GM23338 (cell line): ENCODE data around the gene ORAI2.
A peak's percentile ranks its signal among the peaks of the same experiment; 100 is the strongest.

Experiments
- EZH2 ChIP-seq: fragments of 200-600 bp; sonication (generic); IDR thresholded peaks from one replicate; pipeline ENCODE4 v1.8.0; 2017; ENCODE audit warnings: antibody characterized with exemption, mild to moderate bottlenecking, low read depth; ENCODE audit not compliant: unreplicated experiment
- JUNB ChIP-seq: IDR thresholded peaks from one replicate; pipeline ENCODE4 v1.6.1; 2016; ENCODE audit warnings: antibody characterized with exemption; ENCODE audit not compliant: unreplicated experiment
- POLR2AphosphoS5 ChIP-seq: IDR thresholded peaks from 2 replicates; pipeline ENCODE4 v1.6.1; 2016; ENCODE audit warnings: antibody characterized with exemption, low read depth
- TF ChIP-seq, protein P1 (sequence below), 2 experiments: fragments of 200-600 bp in 1 of 2; sonication (generic) in 1 of 2; conservative IDR thresholded peaks; 2 replicates each; pipeline versions ENCODE4 v1.5.1 to v1.6.1; 2016 to 2017; ENCODE audit warnings: antibody characterized with exemption in 2 of 2, low read depth in 2 of 2, mild to moderate bottlenecking in 2 of 2, moderate library complexity in 1 of 2

DNA sequence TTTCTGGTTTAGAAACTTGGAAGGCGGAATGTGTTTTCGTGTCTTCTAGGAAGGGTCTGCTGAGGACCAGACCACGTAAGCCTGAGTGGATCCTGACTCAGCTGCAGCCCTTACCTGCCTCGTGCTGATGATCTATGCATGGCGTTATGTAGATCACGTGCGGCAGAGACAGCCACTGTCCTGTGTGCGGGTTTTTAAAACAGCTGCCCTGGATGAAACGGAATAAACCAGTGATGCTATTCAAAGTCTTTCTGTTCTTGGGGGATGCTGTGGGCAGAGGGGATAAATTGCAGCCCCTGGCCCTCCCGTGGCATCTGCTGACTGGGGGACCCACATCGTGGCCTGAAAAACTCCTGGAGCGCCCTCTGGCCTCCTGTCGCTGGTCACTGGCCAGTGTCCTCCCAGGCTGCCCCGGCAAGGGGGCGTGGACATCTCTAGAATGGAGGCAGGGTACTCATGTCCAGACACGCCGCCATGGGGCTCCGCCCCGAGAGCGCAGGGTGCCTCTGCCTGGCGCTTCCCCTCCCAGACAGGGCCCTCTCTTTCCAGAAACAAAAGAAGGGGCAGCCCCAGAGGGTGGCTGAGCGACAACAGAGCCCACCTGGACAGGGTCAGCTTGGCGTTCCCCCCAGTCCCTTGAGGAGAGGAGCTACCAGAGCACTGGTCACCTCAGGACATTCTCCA, 18.1 kb downstream of the ORAI2 start:
- TF ChIP-seq EZH2 (no peak), JUNB (no peak), POLR2AphosphoS5 (no peak; the same call in none of the 2 replicates)
- TF ChIP-seq, protein P1, sequence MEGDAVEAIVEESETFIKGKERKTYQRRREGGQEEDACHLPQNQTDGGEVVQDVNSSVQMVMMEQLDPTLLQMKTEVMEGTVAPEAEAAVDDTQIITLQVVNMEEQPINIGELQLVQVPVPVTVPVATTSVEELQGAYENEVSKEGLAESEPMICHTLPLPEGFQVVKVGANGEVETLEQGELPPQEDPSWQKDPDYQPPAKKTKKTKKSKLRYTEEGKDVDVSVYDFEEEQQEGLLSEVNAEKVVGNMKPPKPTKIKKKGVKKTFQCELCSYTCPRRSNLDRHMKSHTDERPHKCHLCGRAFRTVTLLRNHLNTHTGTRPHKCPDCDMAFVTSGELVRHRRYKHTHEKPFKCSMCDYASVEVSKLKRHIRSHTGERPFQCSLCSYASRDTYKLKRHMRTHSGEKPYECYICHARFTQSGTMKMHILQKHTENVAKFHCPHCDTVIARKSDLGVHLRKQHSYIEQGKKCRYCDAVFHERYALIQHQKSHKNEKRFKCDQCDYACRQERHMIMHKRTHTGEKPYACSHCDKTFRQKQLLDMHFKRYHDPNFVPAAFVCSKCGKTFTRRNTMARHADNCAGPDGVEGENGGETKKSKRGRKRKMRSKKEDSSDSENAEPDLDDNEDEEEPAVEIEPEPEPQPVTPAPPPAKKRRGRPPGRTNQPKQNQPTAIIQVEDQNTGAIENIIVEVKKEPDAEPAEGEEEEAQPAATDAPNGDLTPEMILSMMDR (conservative IDR thresholded peaks at IDR 0.05; ENCODE audit: low read depth in 2 of 2), result peak in 1 of 2 experiments; percentile 56; a peak in 2 of 4 replicates
